NOMO-1 treated with dmso at 0.1 percent for 144 hours (cell line): ENCODE results near the gene DENND2D.

Experiments used
- DNase-seq: peaks from one replicate; lab custom pipeline; 2025; ENCODE audit not compliant: unreplicated experiment; lab: John Stamatoyannopoulos, UW

DENND2D gene

GRCh38 chr1:111199881-111200801, at the start of gene DENND2D:
TSS of gene DENND2D (minus strand) at chr1:111200646. CDS start at chr1:111200459, 187 bp downstream.
- DNase-seq = peak; percentile 78

GRCh38 chr1:111249960-111250359, 49.5 kb upstream of the DENND2D start:
- DNase-seq = no peak

GRCh38 chr1:111247125-111247838, 46.8 kb upstream of the DENND2D start:
- no peak for DNase-seq

- no peak for DNase-seq
Observed at GRCh38 chr1:111242805-111243523, 42.5 kb upstream of the DENND2D start.

GRCh38 chr1:111241797-111242196, 41.4 kb upstream of the DENND2D start:
- no peak for DNase-seq

- no peak for DNase-seq
Observed at GRCh38 chr1:111238056-111238795, 37.8 kb upstream of the DENND2D start.

GRCh38 chr1:111236806-111237205, 36.4 kb upstream of the DENND2D start:
- no peak for DNase-seq

- DNase-seq = no peak
Observed at GRCh38 chr1:111236379-111236778, 35.9 kb upstream of the DENND2D start.

- DNase-seq = no peak
Observed at GRCh38 chr1:111234866-111235265, 34.4 kb upstream of the DENND2D start.

GRCh38 chr1:111234258-111234657, 33.8 kb upstream of the DENND2D start:
- no peak for DNase-seq

GRCh38 chr1:111232134-111232533, 31.7 kb upstream of the DENND2D start:
- DNase-seq = no peak

- DNase-seq = no peak
Observed at GRCh38 chr1:111228748-111229126, 28.3 kb upstream of the DENND2D start.

- DNase-seq = no peak
Observed at GRCh38 chr1:111227851-111228747, 27.7 kb upstream of the DENND2D start.

- no peak for DNase-seq
Observed at GRCh38 chr1:111227434-111227833, 27.0 kb upstream of the DENND2D start, which contains the start of gene CHI3L2. TSS of gene CHI3L2 (plus strand) at chr1:111227713. CDS start at chr1:111227730, 17 bp downstream.

GRCh38 chr1:111225717-111226400, 25.4 kb upstream of the DENND2D start:
- DNase-seq = no peak

- DNase-seq = no peak
Observed at GRCh38 chr1:111225091-111225490, 24.6 kb upstream of the DENND2D start.

- no peak for DNase-seq
Observed at GRCh38 chr1:111223126-111223685, 22.8 kb upstream of the DENND2D start.

- DNase-seq = peak; percentile 13
Observed at GRCh38 chr1:111222308-111223125, 22.1 kb upstream of the DENND2D start.
